HG02885 (cell line): ENCODE measurements around the gene CALCOCO2.
"Not testable (repeated sequence)": the region's sequence is repeated elsewhere in the genome, so short reads cannot be mapped to it uniquely, and the experiment has no call there.

ENCODE experiments used
- ATAC-seq: cut with Tn5 transposase; IDR thresholded peaks from one replicate; pipeline ENCODE4 v1.9.1; 2021; ENCODE audit warnings: mild to moderate bottlenecking; ENCODE audit not compliant: unreplicated experiment, poor library complexity

Gene CALCOCO2

GRCh38 chr17:48820936-48821335 lies 9.9 kb upstream of the CALCOCO2 start:
- not testable (repeated sequence) for ATAC-seq

GRCh38 chr17:48825446-48826381 lies 5.1 kb upstream of the CALCOCO2 start:
- no peak for ATAC-seq

- ATAC-seq = no peak
Measured at GRCh38 chr17:48831549-48831883, 681 bp downstream of the CALCOCO2 start.

- no peak for ATAC-seq
Measured at GRCh38 chr17:48834973-48835372, 4.1 kb downstream of the CALCOCO2 start.

GRCh38 chr17:48835971-48836370 lies 5.1 kb downstream of the CALCOCO2 start:
- no peak for ATAC-seq

GRCh38 chr17:48837458-48837857 lies 6.6 kb downstream of the CALCOCO2 start:
- not testable (repeated sequence) for ATAC-seq

GRCh38 chr17:48840441-48840840 lies 9.6 kb downstream of the CALCOCO2 start:
- no peak for ATAC-seq

- peak; percentile 87 for ATAC-seq
Measured at GRCh38 chr17:48841395-48841831, 10.6 kb downstream of the CALCOCO2 start.

- ATAC-seq = no peak
Measured at GRCh38 chr17:48842746-48843145, 11.9 kb downstream of the CALCOCO2 start.

- ATAC-seq = no peak
Measured at GRCh38 chr17:48843187-48843900, 12.5 kb downstream of the CALCOCO2 start.

- no peak for ATAC-seq
Measured at GRCh38 chr17:48850792-48851323, 20.0 kb downstream of the CALCOCO2 start.

GRCh38 chr17:48854774-48855476 lies 24.1 kb downstream of the CALCOCO2 start:
- no peak for ATAC-seq

GRCh38 chr17:48856122-48856821 lies 25.4 kb downstream of the CALCOCO2 start:
- no peak for ATAC-seq

- ATAC-seq = no peak
Measured at GRCh38 chr17:48860034-48860433, 29.2 kb downstream of the CALCOCO2 start.

- ATAC-seq = no peak
Measured at GRCh38 chr17:48860456-48860855, 29.6 kb downstream of the CALCOCO2 start.

GRCh38 chr17:48868916-48869500 lies 38.2 kb downstream of the CALCOCO2 start:
- ATAC-seq = no peak

GRCh38 chr17:48869821-48870318 lies 39.0 kb downstream of the CALCOCO2 start:
- no peak for ATAC-seq

GRCh38 chr17:48871035-48871550 lies 40.3 kb downstream of the CALCOCO2 start:
- ATAC-seq = no peak
